NCI-H526 (cell line): Measurements from ENCODE around the gene PSMB7.
A peak's percentile ranks its signal among the peaks of the same experiment; 100 is the strongest.

Experiments used
- DNase-seq, 2 experiments: peaks; one replicate each; lab custom pipeline; 2025; lab: John Stamatoyannopoulos, UW

Gene PSMB7

GRCh38 chr9:124415102-124415851, at the start of gene PSMB7:
Gene PSMB7 (minus strand): TSS chr9:124415442. CDS start chr9:124415425, 17 bp downstream.
- peak; percentile 86 to 97 for DNase-seq

GRCh38 chr9:124462739-124463138, 47.5 kb upstream of the PSMB7 start:
- no peak for DNase-seq

DNA sequence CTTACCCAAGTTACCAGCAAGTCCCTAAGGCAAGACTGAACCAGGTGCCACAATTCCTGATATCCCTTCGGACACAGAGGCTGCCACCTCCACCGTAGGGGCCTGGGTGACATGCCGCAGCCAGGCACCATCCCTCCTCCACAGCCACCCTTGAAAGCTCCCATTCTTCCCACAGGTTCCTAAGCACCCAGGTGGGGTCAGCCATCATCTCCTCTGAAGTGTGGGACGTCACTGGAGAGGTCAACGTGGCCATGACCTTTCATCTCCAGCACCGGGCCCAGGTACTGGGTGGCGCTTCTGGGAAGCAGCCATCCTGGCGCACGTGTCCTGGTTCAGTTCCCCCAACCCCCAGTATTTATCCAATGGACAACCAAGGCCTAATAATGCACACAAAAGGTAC, 43.2 kb upstream of the PSMB7 start:
- no peak for DNase-seq

- no peak for DNase-seq
Measured at GRCh38 chr9:124457887-124458431, 42.7 kb upstream of the PSMB7 start.

- DNase-seq: no peak
Measured at GRCh38 chr9:124457079-124457886, 42.0 kb upstream of the PSMB7 start.

DNA sequence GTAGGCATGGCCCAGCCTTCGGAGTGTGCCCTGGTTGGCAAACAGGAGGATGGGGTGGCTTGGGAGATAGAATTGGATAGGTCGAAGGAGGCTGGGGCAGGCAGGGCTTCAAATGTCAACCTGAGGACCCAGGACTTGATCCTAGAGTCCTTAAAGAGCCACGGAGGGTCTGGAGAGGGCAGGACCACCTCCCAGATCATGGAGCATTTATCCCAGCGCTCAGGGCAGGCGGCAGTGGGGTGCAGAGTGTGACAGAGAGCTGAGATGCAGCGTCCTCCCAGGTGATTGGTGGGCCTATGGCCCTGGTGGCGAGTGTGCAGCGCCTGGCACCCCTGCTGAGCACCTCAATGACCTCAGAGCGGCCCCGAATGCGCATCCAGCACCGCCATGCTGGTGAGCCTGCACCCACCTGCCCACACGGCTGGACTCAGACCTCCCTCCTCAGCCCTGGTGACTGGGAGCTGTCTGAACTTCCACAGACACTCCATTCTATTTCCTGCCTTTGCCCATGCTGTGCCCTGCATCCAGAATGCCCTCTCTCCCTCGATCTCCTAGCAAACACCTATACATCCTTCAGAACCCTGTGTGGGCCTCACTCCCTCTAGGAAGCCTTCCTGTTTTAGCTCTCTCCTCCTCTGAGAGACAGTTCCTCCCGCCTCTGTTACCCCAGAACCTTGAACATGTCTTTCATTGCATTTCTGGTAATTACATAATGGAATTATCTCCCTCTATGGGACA, 41.3 kb upstream of the PSMB7 start:
- no peak for DNase-seq

GRCh38 chr9:124455820-124456219, 40.6 kb upstream of the PSMB7 start:
- DNase-seq: no peak

DNA sequence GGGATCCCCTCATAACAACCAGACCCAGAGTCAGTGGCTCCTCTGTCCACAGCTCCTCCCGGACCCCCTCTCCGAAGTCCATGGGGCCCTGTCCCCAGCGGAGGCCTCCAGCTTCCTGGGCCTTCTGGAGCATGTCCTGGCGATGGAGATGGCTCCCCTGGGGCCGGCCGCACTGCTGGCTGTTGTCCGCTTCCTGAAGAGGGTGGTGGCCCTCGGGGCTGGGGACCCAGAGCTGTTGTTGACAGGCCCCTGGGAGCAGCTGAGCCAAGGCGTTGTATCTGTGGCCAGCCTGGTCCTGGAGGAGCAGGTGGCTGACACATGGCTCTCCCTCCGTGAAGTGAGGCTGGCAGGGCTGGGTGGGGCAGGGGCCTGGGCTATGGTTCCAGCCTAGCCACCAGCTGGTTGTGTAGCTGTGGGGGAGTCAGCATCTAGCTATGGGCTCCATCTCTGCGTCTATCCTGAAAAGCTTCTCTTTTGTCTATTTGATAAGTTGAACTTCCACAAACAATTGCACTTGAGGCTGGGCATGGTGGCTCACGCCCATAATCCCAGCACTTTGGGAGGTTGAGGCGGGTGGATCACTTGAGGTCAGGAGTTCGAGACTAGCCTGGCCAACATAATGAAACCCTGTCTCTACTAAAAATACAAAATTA, 39.7 kb upstream of the PSMB7 start:
- DNase-seq: no peak

- DNase-seq: no peak
Measured at GRCh38 chr9:124454296-124454695, 39.1 kb upstream of the PSMB7 start.

DNA sequence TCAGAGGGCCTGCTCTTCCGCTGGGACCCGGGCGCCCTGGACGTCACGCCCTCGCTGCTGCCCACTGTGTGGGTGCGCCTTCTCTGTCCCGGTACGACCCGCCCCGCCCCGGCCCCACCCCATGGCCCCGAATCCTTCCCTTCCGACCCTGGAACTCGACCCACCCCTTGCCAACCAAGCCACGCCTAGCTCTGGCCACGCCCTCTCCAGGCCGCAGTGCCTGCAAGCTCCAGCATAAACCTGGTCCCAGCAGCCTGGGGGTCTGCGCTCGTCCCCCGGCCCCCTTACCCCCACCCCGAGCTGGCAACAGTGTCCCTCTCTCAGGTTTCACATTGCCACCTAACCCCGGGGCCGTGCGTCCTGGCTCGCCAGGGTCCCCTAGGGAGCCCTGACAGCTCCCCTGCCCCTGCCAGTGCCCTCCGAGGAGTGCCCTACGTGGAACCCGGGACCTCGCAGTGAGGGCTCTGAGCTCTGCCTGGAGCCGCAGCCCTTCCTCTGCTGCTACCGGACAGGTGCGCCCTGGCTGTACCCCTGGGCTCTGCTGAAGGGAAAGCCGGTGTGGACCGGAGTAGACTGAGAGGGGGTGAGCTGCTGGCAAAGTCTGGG, 38.4 kb upstream of the PSMB7 start:
- DNase-seq: peak in 1 of 2 experiments; percentile 36

DNA sequence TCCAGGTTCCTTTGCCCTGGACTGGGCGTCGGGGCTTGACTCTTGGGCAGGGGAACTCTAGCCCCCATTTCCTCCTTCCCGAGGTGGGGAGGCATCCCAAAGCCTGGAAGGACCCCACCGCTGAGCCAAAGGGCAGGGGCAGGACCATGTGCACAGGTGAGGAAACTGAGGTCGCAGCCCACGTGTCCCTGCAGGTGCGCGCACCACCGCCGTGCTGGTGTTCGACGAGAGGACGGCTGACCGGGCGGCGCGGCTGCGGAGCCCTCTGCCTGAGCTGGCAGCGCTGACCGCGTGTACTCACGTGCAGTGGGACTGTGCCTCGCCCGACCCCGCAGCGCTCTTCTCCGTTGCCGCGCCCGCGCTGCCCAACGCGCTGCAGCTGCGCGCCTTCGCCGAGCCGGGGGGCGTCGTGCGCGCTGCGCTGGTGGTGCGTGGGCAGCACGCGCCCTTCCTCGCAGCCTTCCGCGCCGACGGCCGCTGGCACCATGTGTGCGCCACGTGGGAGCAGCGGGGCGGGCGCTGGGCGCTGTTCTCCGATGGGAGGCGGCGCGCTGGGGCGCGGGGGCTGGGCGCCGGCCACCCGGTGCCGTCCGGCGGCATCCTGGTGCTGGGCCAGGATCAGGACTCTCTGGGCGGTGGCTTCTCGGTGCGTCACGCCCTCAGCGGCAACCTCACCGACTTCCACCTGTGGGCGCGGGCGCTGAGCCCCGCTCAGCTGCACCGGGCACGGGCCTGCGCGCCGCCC, 37.8 kb upstream of the PSMB7 start:
- DNase-seq: peak in 1 of 2 experiments; percentile 36

DNA sequence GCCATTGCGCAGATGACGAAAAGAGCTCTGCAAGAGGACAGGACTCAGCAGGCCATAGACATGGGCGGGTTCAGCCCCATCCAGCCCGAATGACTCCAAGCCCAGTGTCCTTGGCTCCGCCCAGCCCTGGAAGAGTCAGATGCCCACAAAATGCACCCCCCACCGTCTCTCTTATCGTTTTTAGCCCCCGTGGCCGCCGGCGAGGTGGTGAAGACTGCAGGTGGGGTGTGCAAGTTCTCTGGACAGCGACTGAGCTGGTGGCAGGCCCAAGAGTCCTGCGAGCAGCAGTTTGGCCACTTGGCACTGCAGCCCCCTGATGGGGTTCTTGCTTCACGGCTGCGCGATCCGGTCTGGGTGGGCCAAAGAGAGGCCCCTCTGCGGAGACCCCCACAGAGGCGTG, 37.1 kb upstream of the PSMB7 start:
- no peak for DNase-seq

GRCh38 chr9:124450931-124451661, 35.9 kb upstream of the PSMB7 start:
- no peak for DNase-seq

- DNase-seq: peak in 1 of 2 experiments; percentile 18
Measured at GRCh38 chr9:124450241-124450924, 35.1 kb upstream of the PSMB7 start, which contains the start of gene ADGRD2. Gene ADGRD2 (plus strand): TSS chr9:124450451. CDS start chr9:124451667, 1,216 bp downstream.

- DNase-seq: no peak
Measured at GRCh38 chr9:124449381-124450151, 34.3 kb upstream of the PSMB7 start.

DNA sequence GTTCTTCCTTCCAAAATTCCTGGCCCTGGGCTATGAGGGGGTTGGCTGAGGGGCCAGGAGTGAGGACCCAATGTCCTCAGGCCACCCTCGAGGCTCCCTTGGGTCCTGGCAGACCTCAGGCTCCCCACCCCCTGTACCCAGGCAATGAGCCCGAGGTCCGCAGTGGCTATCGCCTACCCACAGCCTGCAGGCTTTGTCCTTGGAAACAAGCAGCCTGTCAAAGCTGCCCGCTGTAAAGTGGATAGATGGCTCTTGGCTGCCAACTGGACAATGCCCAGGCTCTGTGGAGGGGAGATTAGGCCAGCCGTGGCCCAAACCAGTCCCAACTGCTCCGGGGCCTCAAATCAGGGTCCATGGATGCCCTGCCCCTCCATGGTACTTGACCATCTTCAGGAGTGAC, 32.8 kb upstream of the PSMB7 start:
- DNase-seq: no peak

- no peak for DNase-seq
Measured at GRCh38 chr9:124447297-124447661, 32.0 kb upstream of the PSMB7 start.

DNA sequence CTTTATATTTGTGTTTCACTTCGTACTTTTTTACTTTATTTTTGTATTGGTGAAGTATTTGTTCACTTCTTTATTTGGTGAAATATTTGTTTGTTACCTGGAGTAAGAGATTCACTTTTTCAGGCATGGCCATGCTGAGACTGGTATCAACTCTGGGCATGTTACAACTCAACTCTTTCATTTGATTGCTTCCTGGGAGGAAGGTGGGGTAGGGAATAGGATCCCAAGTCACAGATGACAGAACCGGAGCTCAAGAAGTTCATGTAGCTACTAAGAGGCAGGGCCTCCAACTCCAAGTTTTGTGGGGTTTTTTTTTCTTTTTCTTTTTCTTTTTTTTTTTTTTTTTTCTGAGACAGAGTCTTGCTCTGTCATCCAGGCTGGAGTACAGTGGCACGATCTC, 28.9 kb upstream of the PSMB7 start:
- no peak for DNase-seq
